Measurements from ENCODE around the gene UQCC3. TPM values are rescaled to one million over a fixed set of nuclear protein-coding genes. Genes with fewer than 3 reads are reported as not detected.

UQCC3 gene, protein sequence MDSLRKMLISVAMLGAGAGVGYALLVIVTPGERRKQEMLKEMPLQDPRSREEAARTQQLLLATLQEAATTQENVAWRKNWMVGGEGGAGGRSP
- total RNA-seq (2022; extraction: Qiagen RNA extraction): 24.6 to 39.0 TPM (median 37.5 TPM) in 5 replicates

DNA sequence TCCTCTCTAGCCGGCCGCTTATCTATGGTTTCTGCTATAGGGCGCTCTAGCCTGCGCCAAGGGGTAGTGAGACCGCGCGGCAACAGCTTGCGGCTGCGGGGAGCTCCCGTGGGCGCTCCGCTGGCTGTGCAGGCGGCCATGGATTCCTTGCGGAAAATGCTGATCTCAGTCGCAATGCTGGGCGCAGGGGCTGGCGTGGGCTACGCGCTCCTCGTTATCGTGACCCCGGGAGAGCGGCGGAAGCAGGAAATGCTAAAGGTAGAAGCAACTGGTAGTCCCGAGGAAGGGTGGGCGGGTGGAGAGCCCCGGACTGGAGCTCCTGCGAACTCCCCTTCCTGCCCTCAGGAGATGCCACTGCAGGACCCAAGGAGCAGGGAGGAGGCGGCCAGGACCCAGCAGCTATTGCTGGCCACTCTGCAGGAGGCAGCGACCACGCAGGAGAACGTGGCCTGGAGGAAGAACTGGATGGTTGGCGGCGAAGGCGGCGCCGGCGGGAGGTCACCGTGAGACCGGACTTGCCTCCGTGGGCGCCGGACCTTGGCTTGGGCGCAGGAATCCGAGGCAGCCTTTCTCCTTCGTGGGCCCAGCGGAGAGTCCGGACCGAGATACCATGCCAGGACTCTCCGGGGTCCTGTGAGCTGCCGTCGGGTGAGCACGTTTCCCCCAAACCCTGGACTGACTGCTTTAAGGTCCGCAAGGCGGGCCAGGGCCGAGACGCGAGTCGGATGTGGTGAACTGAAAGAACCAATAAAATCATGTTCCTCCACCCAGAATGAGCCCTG, at the start of gene UQCC3, which contains the start of gene LBHD1:
UQCC3 (plus strand) TSS at position 66 of the 782 bp plus-strand sequence; CDS start at position 139, 73 bp downstream.
LBHD1 (minus strand) TSS at position 660 of the 782 bp plus-strand sequence. CDS start 2,236 bp downstream, outside the sequence.

DNA sequence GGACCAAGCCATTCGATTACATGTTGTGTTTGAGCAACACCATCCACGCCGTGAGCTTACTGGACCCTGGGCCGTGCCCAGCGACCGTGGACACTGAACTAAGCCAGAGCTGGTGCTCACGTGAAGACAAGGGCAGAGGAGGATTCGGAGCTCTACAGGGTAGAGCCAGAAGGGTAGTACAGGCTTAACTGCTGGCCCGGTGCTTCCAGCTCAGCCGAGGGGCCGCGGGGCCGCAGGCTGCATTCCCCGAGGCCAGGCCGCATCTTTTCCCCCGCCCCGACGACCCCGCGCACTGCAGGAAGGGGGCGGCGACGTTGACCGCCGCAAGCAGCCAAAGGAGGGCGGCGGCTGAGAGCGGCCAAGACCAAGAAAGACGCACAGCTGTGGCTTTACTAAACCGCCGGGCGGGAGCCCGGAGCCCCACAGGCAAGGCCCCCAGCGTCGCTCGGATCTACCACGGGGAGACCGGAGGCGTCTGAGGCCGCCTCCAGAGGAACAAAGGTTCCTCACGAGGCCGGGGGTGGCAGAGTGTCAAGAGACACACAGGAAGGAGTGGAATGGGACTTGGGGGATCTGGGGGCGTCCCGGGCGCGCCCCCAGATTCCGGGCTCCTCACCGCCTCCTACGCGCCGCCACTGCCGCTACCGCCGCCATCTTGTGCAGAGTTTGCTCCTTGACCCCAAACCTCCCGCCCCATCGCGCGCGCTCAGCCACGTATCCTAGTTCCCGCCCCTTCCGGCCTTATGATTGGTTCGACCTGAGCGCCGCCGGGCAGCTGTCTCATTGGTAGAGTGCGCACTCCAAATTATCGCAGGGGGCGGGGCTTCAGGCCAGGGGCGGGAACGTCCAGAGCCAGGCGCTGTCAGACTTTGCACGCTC, 25.3 kb upstream of the UQCC3 start, which contains the start of gene GANAB:
GANAB (minus strand) TSS at position 668 of the 879 bp plus-strand sequence; CDS start at position 654, 14 bp downstream.

DNA sequence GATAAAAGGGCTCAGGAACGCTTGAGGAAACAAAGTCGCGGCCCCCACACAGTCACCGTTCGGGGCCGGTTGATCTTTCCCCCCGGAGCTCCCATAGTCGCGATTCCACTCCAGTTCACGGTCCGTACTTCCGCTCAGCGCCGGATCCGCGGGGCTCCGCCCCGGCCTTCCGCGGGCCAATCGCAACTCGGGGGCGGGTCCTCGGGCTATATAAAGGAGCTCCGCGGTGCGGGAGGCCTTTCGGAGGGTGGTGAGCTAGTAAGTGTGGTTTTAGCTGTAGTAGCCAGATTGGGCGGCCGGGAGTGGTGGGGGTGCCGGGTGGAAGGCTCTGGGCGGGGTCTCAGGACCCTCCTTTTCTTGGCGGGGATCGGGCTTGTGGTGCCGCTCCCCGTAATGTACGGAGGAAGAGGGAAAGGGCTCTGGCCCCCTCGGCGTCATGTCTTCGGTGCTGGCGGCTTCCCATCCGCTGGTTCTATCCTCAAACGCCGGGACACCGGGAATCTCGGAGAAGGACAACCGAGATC, 6.3 kb upstream of the UQCC3 start, which contains the start of the genes C11orf98 and CSKMT:
C11orf98 (minus strand) TSS at position 136 of the 524 bp plus-strand sequence; CDS start at position 95, 41 bp downstream.
CSKMT (plus strand) TSS at position 238 of the 524 bp plus-strand sequence. CDS start 568 bp downstream, outside the sequence.

DNA sequence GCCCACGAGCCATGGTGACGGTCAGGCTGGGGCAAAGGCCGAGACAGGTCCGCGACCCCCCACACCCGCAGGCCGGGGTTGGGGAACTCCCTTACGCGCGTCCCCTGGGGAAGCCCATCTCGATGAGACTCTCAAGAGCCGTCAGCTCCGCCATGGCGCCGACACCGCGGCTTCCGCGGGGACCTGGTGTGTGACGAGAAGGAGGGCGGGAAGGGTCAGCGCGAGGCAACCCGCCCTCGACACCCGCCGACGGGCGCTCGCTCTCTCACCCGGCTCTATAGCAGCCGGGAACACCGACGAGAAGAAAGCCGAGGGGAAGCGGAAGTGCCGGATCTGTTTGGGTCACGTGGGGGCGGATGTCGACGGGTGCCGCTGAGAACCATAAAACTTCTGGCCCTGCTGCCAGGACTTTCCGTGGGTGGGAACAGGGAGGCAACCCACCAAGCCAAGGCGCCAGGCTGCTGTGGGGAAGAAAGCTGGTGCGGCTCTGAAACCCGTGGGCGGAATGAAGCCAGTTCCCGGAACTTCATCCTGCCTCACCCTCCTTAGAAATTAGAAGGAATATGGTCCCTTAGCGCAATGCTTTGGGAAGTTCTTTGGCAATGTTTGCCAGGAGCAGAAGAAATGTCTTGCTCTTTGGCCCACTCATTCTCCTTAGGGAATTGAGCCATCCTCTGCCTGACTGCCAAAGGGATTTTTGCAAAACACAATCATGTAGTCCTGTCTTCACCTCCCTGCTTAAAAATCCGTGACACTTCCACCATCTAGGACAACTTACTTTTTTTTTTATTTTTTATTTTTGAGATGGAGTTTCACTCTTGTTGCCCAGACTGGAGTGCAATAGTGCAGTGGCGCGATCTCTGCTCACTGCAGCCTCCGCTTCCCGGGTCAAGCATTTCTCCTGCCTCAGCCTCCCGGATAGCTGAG, 7.6 kb downstream of the UQCC3 start, which contains the start of gene UBXN1:
UBXN1 (minus strand) TSS at position 304 of the 927 bp plus-strand sequence; CDS start at position 154, 150 bp downstream.

DNA sequence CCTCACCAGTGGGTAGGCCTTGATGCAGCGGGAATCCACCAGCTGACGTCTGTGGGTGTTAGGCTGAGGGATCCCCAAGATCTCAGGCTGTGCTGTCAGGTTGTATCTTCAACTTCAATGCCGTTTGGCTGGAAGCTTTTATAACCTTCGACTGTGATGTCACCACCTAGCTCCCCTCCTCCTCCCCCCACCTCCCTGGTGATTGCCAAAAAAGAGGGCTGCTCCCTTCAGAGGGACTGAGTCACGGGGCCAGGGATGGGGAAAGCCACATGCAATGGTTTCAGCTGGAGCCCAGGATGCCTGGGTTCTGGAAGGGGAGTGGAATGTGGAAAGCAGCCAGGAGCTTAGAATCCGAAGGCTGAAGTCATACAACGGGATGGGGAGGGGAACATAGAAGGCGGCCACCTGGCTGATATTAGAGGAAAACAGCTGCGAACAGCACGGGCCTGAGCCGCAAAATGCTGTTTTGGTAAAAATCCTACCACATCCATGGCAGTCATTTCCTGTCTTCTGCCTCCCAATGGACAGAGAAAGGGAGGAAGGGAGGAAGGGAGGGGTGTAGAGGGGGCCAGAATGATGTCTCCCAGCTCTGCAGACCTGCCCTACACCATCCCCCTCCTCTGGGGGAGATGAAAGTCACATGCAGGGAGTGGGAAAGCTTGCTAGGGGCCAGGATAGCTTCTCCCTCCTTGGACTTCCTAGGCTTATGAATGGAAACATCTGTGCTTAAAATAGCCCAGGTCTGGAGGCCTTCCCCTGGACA, 18.1 kb downstream of the UQCC3 start, which contains the start of gene LRRN4CL:
LRRN4CL (minus strand) TSS at position 110 of the 763 bp plus-strand sequence. CDS start 1,022 bp downstream, outside the sequence.

DNA sequence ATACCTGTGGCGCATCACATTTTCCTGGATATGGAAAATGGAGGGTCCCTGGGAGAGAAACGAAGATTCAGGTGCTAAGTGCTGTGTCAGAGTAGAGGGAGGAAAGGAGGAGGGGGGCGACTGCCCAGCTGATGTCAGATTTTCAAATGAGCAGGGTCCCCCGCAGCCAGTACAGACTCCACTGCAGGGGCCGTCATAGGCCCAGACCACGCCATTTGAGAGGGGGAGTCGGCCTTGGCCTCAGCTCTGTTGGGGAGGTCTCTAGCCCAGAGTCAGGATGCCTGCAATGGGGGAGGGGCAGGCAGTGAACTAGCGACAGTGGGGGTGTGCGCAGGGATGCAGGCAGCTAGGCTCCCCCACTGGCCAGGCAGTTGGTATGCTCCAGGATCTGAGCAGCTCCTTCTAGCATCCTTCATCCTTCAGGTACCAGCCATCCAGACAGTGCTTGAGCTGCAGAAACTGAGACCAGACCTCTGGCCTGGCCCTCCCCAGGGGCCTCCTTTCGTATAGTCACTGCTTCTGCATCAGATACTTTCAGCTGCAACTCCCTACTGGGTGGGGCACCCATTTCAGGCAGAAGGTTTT, 35.9 kb downstream of the UQCC3 start, which contains the start of the genes BSCL2 and GNG3:
BSCL2 (minus strand) TSS at position 148 of the 585 bp plus-strand sequence. CDS start 229 bp downstream, outside the sequence.
GNG3 (plus strand) TSS at position 400 of the 585 bp plus-strand sequence. CDS start 620 bp downstream, outside the sequence.

Other genes starting within 250 kb of the UQCC3 start
- gene AHNAK, start 124.9 kb upstream of the UQCC3 start, total RNA-seq (2022; extraction: Qiagen RNA extraction): 188 to 239 TPM (median 218 TPM) in 5 replicates
- 1,877 to 2,027 TPM (median 1,998 TPM) in 5 replicates for gene EEF1G, start 97.8 kb upstream of the UQCC3 start, total RNA-seq (2022; extraction: Qiagen RNA extraction)
- gene TUT1, start 80.2 kb upstream of the UQCC3 start, total RNA-seq (2022; extraction: Qiagen RNA extraction): 14.0 to 17.0 TPM (median 16.4 TPM) in 5 replicates
- 82.3 to 87.1 TPM (median 85.2 TPM) in 5 replicates for gene MTA2, start 69.8 kb upstream of the UQCC3 start, total RNA-seq (2022; extraction: Qiagen RNA extraction)
- 17.8 to 28.8 TPM (median 24.5 TPM) in 5 replicates for gene EML3, start 58.9 kb upstream of the UQCC3 start, total RNA-seq (2022; extraction: Qiagen RNA extraction)
- 3.3 to 5.0 TPM (median 3.6 TPM) in 5 replicates for gene ROM1, start 58.4 kb upstream of the UQCC3 start, total RNA-seq (2022; extraction: Qiagen RNA extraction)
- 41.3 to 60.1 TPM (median 57.5 TPM) in 5 replicates for gene B3GAT3, start 49.7 kb upstream of the UQCC3 start, total RNA-seq (2022; extraction: Qiagen RNA extraction)
- gene GANAB, start 25.1 kb upstream of the UQCC3 start, total RNA-seq (2022; extraction: Qiagen RNA extraction): 238 to 279 TPM (median 270 TPM) in 5 replicates
- gene INTS5, start 18.4 kb upstream of the UQCC3 start, total RNA-seq (2022; extraction: Qiagen RNA extraction): 16.8 to 22.4 TPM (median 21.7 TPM) in 5 replicates
- gene C11orf98, start 6.5 kb upstream of the UQCC3 start, total RNA-seq (2022; extraction: Qiagen RNA extraction): 125 to 145 TPM (median 136 TPM) in 5 replicates
- 10.5 to 19.1 TPM (median 16.3 TPM) in 5 replicates for gene CSKMT, start 6.4 kb upstream of the UQCC3 start, total RNA-seq (2022; extraction: Qiagen RNA extraction)
- gene LBHD1, start 594 bp downstream of the UQCC3 start, total RNA-seq (2022; extraction: Qiagen RNA extraction): 3.6 to 6.2 TPM (median 5.3 TPM) in 5 replicates
- 106 to 130 TPM (median 120 TPM) in 5 replicates for gene UBXN1, start 7.4 kb downstream of the UQCC3 start, total RNA-seq (2022; extraction: Qiagen RNA extraction)
- gene LRRN4CL, start 17.9 kb downstream of the UQCC3 start, total RNA-seq (2022; extraction: Qiagen RNA extraction): 0.04 to 0.21 TPM (median 0.05 TPM) in 4 of 5 replicates, not detected in the other
- 60.0 to 87.1 TPM (median 74.6 TPM) in 5 replicates for gene BSCL2, start 35.8 kb downstream of the UQCC3 start, total RNA-seq (2022; extraction: Qiagen RNA extraction)
- not detected in 5 replicates for gene GNG3, start 36.0 kb downstream of the UQCC3 start, total RNA-seq (2022; extraction: Qiagen RNA extraction)
- 37.2 to 44.0 TPM (median 41.2 TPM) in 5 replicates for gene HNRNPUL2, start 55.8 kb downstream of the UQCC3 start, total RNA-seq (2022; extraction: Qiagen RNA extraction)
- 28.7 to 36.6 TPM (median 32.6 TPM) in 5 replicates for gene TTC9C, start 56.8 kb downstream of the UQCC3 start, total RNA-seq (2022; extraction: Qiagen RNA extraction)
- 1.1 to 1.9 TPM (median 1.6 TPM) in 5 replicates for gene ZBTB3, start 82.5 kb downstream of the UQCC3 start, total RNA-seq (2022; extraction: Qiagen RNA extraction)
- gene POLR2G, start 89.9 kb downstream of the UQCC3 start, total RNA-seq (2022; extraction: Qiagen RNA extraction): 170 to 189 TPM (median 182 TPM) in 5 replicates
- 11.0 to 17.5 TPM (median 16.0 TPM) in 5 replicates for gene TAF6L, start 99.7 kb downstream of the UQCC3 start, total RNA-seq (2022; extraction: Qiagen RNA extraction)
- 67.4 to 99.6 TPM (median 90.7 TPM) in 5 replicates for gene TMEM179B, start 115.7 kb downstream of the UQCC3 start, total RNA-seq (2022; extraction: Qiagen RNA extraction)
- 18.0 to 32.7 TPM (median 32.4 TPM) in 5 replicates for gene TMEM223, start 120.3 kb downstream of the UQCC3 start, total RNA-seq (2022; extraction: Qiagen RNA extraction)
- 45.8 to 57.7 TPM (median 52.5 TPM) in 5 replicates for gene NXF1, start 133.8 kb downstream of the UQCC3 start, total RNA-seq (2022; extraction: Qiagen RNA extraction)
- 19.9 to 27.8 TPM (median 25.5 TPM) in 5 replicates for gene STX5, start 160.4 kb downstream of the UQCC3 start, total RNA-seq (2022; extraction: Qiagen RNA extraction)
- gene TEX54, start 161.2 kb downstream of the UQCC3 start, total RNA-seq (2022; extraction: Qiagen RNA extraction): not detected in 5 replicates
- gene WDR74, start 167.9 kb downstream of the UQCC3 start, total RNA-seq (2022; extraction: Qiagen RNA extraction): 78.6 to 86.1 TPM (median 84.6 TPM) in 5 replicates
- gene SLC3A2, start 209.2 kb downstream of the UQCC3 start, total RNA-seq (2022; extraction: Qiagen RNA extraction): 904 to 1,141 TPM (median 1,030 TPM) in 5 replicates
- gene CHRM1, start 249.7 kb downstream of the UQCC3 start, total RNA-seq (2022; extraction: Qiagen RNA extraction): 0.02 to 0.16 TPM (median 0.03 TPM) in 4 of 5 replicates, not detected in the other

Data from A549 treated with CORT108297 at 1 μM for 4 hours (cell line).